H9 (cell line): ENCODE data around the gene TNIP2. TPM values are rescaled to one million over a fixed set of nuclear protein-coding genes. Genes with fewer than 3 reads are reported as not detected.

ENCODE experiments used
- DNase-seq: peaks from one replicate; pipeline ENCODE4 v3.0.0-alpha.2; 2017
- H2AFZ ChIP-seq: one replicate; pipeline ENCODE4 v1.6.1; 2013; ENCODE audit warnings: mild to moderate bottlenecking, low read length, control low read depth, moderate library complexity
- H2AK5ac ChIP-seq: 2 replicates; pipeline ENCODE4 v1.6.1; 2013; ENCODE audit warnings: low read length, control low read depth, mixed read lengths; ENCODE audit not compliant: insufficient read length
- H2BK120ac ChIP-seq: one replicate; pipeline ENCODE4 v1.6.1; 2013; ENCODE audit warnings: low read depth, mild to moderate bottlenecking, low read length, control low read depth, inconsistent platforms; ENCODE audit not compliant: poor library complexity, severe bottlenecking
- H2BK12ac ChIP-seq: 2 replicates; pipeline ENCODE4 v1.6.1; 2013; ENCODE audit warnings: low read length, control low read depth, mixed read lengths, low read depth; ENCODE audit not compliant: insufficient read length
- H2BK15ac ChIP-seq: 2 replicates; pipeline ENCODE4 v1.6.1; 2013; ENCODE audit warnings: low read depth, low read length, control low read depth
- H2BK20ac ChIP-seq: one replicate; pipeline ENCODE4 v1.6.1; 2013; ENCODE audit warnings: low read depth, mild to moderate bottlenecking, low read length, control low read depth, inconsistent platforms; ENCODE audit not compliant: poor library complexity, severe bottlenecking
- H2BK5ac ChIP-seq: 2 replicates; pipeline ENCODE4 v1.6.1; 2013; ENCODE audit warnings: low read length, control low read depth, mixed read lengths; ENCODE audit not compliant: insufficient read length
- H3K14ac ChIP-seq: 2 replicates; pipeline ENCODE4 v1.6.1; 2013; ENCODE audit warnings: low read length, control low read depth; ENCODE audit not compliant: insufficient read depth
- H3K18ac ChIP-seq: 2 replicates; pipeline ENCODE4 v1.6.1; 2013; ENCODE audit warnings: low read depth, mild to moderate bottlenecking, mixed read lengths, low read length, control low read depth; ENCODE audit not compliant: insufficient read length
- H3K23ac ChIP-seq: 2 replicates; pipeline ENCODE4 v1.6.1; 2013; ENCODE audit warnings: low read length, control low read depth, mixed read lengths, low read depth; ENCODE audit not compliant: insufficient read length
- H3K23me2 ChIP-seq: 2 replicates; pipeline ENCODE4 v1.6.1; 2013; ENCODE audit warnings: low read depth, mild to moderate bottlenecking, mixed read lengths, low read length, control low read depth; ENCODE audit not compliant: insufficient read length, poor library complexity, severe bottlenecking
- H3K27ac ChIP-seq: 2 replicates; pipeline ENCODE4 v1.5.1; 2013; ENCODE audit warnings: low read length, control low read depth, mixed read lengths, low read depth; ENCODE audit not compliant: insufficient read length
- H3K27me3 ChIP-seq: 2 replicates; pipeline ENCODE4 v1.6.1; 2013; ENCODE audit warnings: low read length, control low read depth, inconsistent platforms; ENCODE audit not compliant: insufficient read depth
- H3K4ac ChIP-seq: 2 replicates; pipeline ENCODE4 v1.6.1; 2013; ENCODE audit warnings: low read depth, mild to moderate bottlenecking, control low read depth, inconsistent platforms, low read length, moderate library complexity
- H3K4me1 ChIP-seq: 2 replicates; pipeline ENCODE4 v1.6.1; 2013; ENCODE audit warnings: low read length, control low read depth, inconsistent platforms; ENCODE audit not compliant: insufficient read depth
- H3K4me2 ChIP-seq: 2 replicates; pipeline ENCODE4 v1.6.1; 2013; ENCODE audit warnings: low read length, control low read depth, mixed read lengths; ENCODE audit not compliant: insufficient read length, insufficient read depth
- H3K56ac ChIP-seq: 2 replicates; pipeline ENCODE4 v1.6.1; 2013; ENCODE audit warnings: low read depth, mild to moderate bottlenecking, mixed read lengths, low read length, control low read depth; ENCODE audit not compliant: insufficient read length
- H3K79me1 ChIP-seq: 2 replicates; pipeline ENCODE4 v1.6.1; 2013; ENCODE audit warnings: low read depth, mild to moderate bottlenecking, moderate library complexity, low read length, control low read depth, inconsistent platforms; ENCODE audit not compliant: insufficient read depth, poor library complexity, severe bottlenecking
- H3K79me2 ChIP-seq: 2 replicates; pipeline ENCODE4 v1.6.1; 2013; ENCODE audit warnings: low read length, control low read depth, inconsistent platforms; ENCODE audit not compliant: insufficient read depth
- H3K9ac ChIP-seq: 2 replicates; pipeline ENCODE4 v1.6.1; 2013; ENCODE audit warnings: low read length, control low read depth, mixed read lengths; ENCODE audit not compliant: insufficient read length; ENCODE audit errors: extremely low read depth
- H3K9me3 ChIP-seq: one replicate; pipeline ENCODE4 v1.6.1; 2013; ENCODE audit warnings: low read depth, low read length, inconsistent platforms; ENCODE audit not compliant: control insufficient read depth
- H3T11ph ChIP-seq: one replicate; pipeline ENCODE4 v1.6.1; 2013; ENCODE audit warnings: mild to moderate bottlenecking, low read length, control low read depth, inconsistent platforms
- H4K20me1 ChIP-seq: one replicate; pipeline ENCODE4 v1.6.1; 2013; ENCODE audit not compliant: control insufficient read depth, insufficient read length, insufficient read depth
- H4K5ac ChIP-seq: 2 replicates; pipeline ENCODE4 v1.6.1; 2013; ENCODE audit warnings: low read depth, mild to moderate bottlenecking, mixed read lengths, low read length, control low read depth; ENCODE audit not compliant: insufficient read length
- H4K8ac ChIP-seq: replicated peaks from 2 replicates; pipeline ENCODE4 v1.6.1; 2013; ENCODE audit warnings: low read length, control low read depth, mixed read lengths, low read depth; ENCODE audit not compliant: insufficient read length
- H4K91ac ChIP-seq: 2 replicates; pipeline ENCODE4 v1.6.1; 2013; ENCODE audit warnings: low read depth, mild to moderate bottlenecking, moderate library complexity, mixed read lengths, low read length, control low read depth; ENCODE audit not compliant: insufficient read length
- H3K27ac Mint-ChIP-seq, 3 experiments: 2 replicates in 2 of 3; 3 replicates in 1 of 3; pipeline ENCODE4 v1.8.0; 2020 to 2021; ENCODE audit warnings: mixed read lengths in 3 of 3, mild to moderate bottlenecking in 1 of 3, moderate library complexity in 1 of 3
- H3K27me3 Mint-ChIP-seq: 2 replicates; pipeline ENCODE4 v1.8.0; 2021; ENCODE audit warnings: low read depth, mild to moderate bottlenecking, moderate library complexity, mixed read lengths
- H3K36me3 Mint-ChIP-seq, 3 experiments: 2 replicates in 2 of 3; 3 replicates in 1 of 3; pipeline ENCODE4 v1.8.0; 2020 to 2021; ENCODE audit warnings: low read depth in 3 of 3, mixed read lengths in 3 of 3; ENCODE audit not compliant: insufficient read depth in 1 of 3
- H3K4me1 Mint-ChIP-seq, 2 experiments: 2 replicates each; pipeline ENCODE4 v1.8.0; 2020; ENCODE audit warnings: mixed read lengths in 2 of 2
- H3K4me3 Mint-ChIP-seq, 2 experiments: 2 replicates in 1 of 2; 3 replicates in 1 of 2; pipeline ENCODE4 v1.8.0; 2020 to 2021; ENCODE audit warnings: mild to moderate bottlenecking in 2 of 2, mixed read lengths in 2 of 2, moderate library complexity in 1 of 2
- H3K9me3 Mint-ChIP-seq, 2 experiments: 2 replicates in 1 of 2; 3 replicates in 1 of 2; pipeline ENCODE4 v1.8.0; 2020; ENCODE audit warnings: mild to moderate bottlenecking in 2 of 2, mixed read lengths in 2 of 2, moderate library complexity in 1 of 2
- CTCF ChIP-seq: fragments of 200-600 bp; sonication (generic); conservative IDR thresholded peaks from 3 replicates; pipeline ENCODE4 v1.8.0; 2021; ENCODE audit warnings: antibody characterized with exemption, mild to moderate bottlenecking
- WGBS: extraction: QIAGEN DNeasy Blood & Tissue Kit; methylation state at CpG from one replicate; pipeline ENCODE4 v1.1.7; 2013; ENCODE audit warnings: missing lambda C conversion rate, low lambda C conversion rate, mixed read lengths; ENCODE audit not compliant: insufficient read length; ENCODE audit errors: extremely low coverage; 5-methylcytosine and 5-hydroxymethylcytosine counted together
- total RNA-seq: library from RNA; stranded (reverse); gene quantifications from 2 replicates; pipeline ENCODE4 v1.2.1, GENCODE V29; 2021

The TNIP2 gene
- total RNA-seq, 1 experiment from 2014 or later = 44.7 TPM

- H3K79me2 ChIP-seq = no peaks in the 10 kb centered on the region
- H2BK12ac ChIP-seq = no peak overlapping the region
- H3K27me3 ChIP-seq = no peaks in the 10 kb centered on the region
- H3K23ac ChIP-seq = no peak overlapping the region
- Mint-ChIP-seq H3K27me3 (peaks cover 6% of the 10 kb centered on the region; the same call in 1 of the 2 replicates), H3K36me3 (peaks cover 25 to 63% (median 51%) of the 10 kb centered on the region in 3 experiments; a peak in 6 of 7 replicates), H3K27ac (peak overlapping the region in 1 of 3 experiments; percentile 44; a peak in 1 of 7 replicates), H3K4me1 (no peaks in the 10 kb centered on the region), H3K4me3 (no peak overlapping the region), H3K9me3 (peaks cover 0 to 6% of the 10 kb centered on the region in 2 experiments; a peak in 2 of 5 replicates)
- no peak for TF ChIP-seq CTCF
- no peak overlapping the region for H4K8ac ChIP-seq
- no peaks in the 10 kb centered on the region for H4K20me1 ChIP-seq
- H3K18ac ChIP-seq = no peak overlapping the region
- no peak overlapping the region for H2BK15ac ChIP-seq
- H3K9me3 ChIP-seq = no peaks in the 10 kb centered on the region
- no peak overlapping the region for H2BK20ac ChIP-seq
- no peaks in the 10 kb centered on the region for H3K4me1 ChIP-seq
- no peak overlapping the region for H2BK120ac ChIP-seq
- H4K5ac ChIP-seq = no peak overlapping the region
- H3K27ac ChIP-seq = no peak overlapping the region
- no peak overlapping the region for H3K56ac ChIP-seq
- no peak overlapping the region for H2AFZ ChIP-seq
- no peak overlapping the region for H3K4me2 ChIP-seq
- no peak overlapping the region for H2BK5ac ChIP-seq
- no peak for DNase-seq
- no peak overlapping the region for H3K4ac ChIP-seq
- no peak overlapping the region for H3T11ph ChIP-seq
- no CpG with 5 or more reads among the region's 6 CpGs for WGBS
- H4K91ac ChIP-seq = no peak overlapping the region
- H2AK5ac ChIP-seq = no peak overlapping the region
- H3K79me1 ChIP-seq = no peaks in the 10 kb centered on the region
- H3K23me2 ChIP-seq = no peaks in the 10 kb centered on the region
- no peak overlapping the region for H3K14ac ChIP-seq
- H3K9ac ChIP-seq = no peak overlapping the region
These were observed 13.2 kb downstream of the TNIP2 start for GRCh38 chr4:2742823-2743517.
